Measurements from ENCODE around the gene MED12L.

DNA sequence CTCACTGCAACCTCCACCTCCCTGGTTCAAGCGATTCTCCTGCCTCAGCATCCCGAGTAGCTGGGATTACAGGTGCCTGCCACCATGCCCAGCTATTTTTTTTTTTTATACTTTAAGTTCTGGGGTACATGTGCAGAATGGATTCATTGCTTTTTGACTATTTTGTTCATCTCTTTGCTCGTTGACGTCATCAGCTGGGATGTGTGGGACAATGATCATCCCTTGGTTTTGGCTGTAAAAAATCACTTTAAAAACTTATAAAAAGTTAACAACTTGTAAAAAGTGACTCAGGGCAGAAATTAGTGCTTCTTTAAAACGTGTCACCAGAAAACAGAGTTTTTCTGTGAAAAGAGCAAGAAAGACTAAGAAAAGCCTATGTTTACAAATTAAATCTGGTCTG lies 337.6 kb downstream of the MED12L start:
- TF ChIP-seq, protein P1, sequence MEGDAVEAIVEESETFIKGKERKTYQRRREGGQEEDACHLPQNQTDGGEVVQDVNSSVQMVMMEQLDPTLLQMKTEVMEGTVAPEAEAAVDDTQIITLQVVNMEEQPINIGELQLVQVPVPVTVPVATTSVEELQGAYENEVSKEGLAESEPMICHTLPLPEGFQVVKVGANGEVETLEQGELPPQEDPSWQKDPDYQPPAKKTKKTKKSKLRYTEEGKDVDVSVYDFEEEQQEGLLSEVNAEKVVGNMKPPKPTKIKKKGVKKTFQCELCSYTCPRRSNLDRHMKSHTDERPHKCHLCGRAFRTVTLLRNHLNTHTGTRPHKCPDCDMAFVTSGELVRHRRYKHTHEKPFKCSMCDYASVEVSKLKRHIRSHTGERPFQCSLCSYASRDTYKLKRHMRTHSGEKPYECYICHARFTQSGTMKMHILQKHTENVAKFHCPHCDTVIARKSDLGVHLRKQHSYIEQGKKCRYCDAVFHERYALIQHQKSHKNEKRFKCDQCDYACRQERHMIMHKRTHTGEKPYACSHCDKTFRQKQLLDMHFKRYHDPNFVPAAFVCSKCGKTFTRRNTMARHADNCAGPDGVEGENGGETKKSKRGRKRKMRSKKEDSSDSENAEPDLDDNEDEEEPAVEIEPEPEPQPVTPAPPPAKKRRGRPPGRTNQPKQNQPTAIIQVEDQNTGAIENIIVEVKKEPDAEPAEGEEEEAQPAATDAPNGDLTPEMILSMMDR (IDR thresholded peaks at IDR 0.05) = no peak
- TF ChIP-seq POLR2AphosphoS5 (IDR thresholded peaks at IDR 0.05) = no peak

Data from breast epithelium (tissue), 3 donors.